PFSK-1 (cell line): ENCODE results near the gene ANKS1A.

Experiments used
- POLR2AphosphoS5 ChIP-seq: IDR thresholded peaks from 2 replicates; pipeline ENCODE4 v1.6.1; 2012; ENCODE audit warnings: low read depth, mild to moderate bottlenecking, control low read depth, low read length, moderate library complexity
- SIN3A ChIP-seq: IDR thresholded peaks from 2 replicates; pipeline ENCODE4 v1.6.1; 2012; ENCODE audit warnings: mild to moderate bottlenecking, low read length, moderate library complexity, borderline replicate concordance; ENCODE audit not compliant: insufficient read depth
- TF ChIP-seq, protein P1 (sequence below), 2 experiments: IDR thresholded peaks; 2 replicates each; pipeline versions ENCODE4 v1.6.1 to v1.8.0; 2011 to 2012; ENCODE audit warnings: low read depth in 2 of 2, low read length in 2 of 2, control low read depth in 1 of 2, inconsistent platforms in 1 of 2, mild to moderate bottlenecking in 1 of 2, moderate library complexity in 1 of 2; ENCODE audit not compliant: insufficient read depth in 1 of 2

DNA sequence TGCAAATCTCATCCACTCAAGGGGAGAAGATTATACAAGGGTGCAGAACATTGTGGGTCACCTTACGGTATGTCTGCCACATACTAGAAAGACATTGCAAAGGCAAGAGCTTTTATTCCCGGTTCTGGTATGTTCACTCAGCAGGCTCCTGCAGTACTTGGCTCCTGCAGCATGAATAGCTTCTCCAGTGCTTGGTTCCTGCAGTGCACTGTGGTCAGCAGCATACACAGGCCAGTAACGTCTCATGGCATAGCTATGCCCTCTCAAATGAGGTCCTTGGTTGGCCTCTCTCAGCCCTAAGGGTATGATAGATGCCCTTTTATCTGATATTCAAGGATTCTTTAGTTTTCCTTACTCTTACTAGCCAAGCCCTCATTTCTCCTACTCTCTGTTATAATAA is 239.4 kb downstream of the ANKS1A start:
- TF ChIP-seq SIN3A: no peak
- TF ChIP-seq, protein P1, sequence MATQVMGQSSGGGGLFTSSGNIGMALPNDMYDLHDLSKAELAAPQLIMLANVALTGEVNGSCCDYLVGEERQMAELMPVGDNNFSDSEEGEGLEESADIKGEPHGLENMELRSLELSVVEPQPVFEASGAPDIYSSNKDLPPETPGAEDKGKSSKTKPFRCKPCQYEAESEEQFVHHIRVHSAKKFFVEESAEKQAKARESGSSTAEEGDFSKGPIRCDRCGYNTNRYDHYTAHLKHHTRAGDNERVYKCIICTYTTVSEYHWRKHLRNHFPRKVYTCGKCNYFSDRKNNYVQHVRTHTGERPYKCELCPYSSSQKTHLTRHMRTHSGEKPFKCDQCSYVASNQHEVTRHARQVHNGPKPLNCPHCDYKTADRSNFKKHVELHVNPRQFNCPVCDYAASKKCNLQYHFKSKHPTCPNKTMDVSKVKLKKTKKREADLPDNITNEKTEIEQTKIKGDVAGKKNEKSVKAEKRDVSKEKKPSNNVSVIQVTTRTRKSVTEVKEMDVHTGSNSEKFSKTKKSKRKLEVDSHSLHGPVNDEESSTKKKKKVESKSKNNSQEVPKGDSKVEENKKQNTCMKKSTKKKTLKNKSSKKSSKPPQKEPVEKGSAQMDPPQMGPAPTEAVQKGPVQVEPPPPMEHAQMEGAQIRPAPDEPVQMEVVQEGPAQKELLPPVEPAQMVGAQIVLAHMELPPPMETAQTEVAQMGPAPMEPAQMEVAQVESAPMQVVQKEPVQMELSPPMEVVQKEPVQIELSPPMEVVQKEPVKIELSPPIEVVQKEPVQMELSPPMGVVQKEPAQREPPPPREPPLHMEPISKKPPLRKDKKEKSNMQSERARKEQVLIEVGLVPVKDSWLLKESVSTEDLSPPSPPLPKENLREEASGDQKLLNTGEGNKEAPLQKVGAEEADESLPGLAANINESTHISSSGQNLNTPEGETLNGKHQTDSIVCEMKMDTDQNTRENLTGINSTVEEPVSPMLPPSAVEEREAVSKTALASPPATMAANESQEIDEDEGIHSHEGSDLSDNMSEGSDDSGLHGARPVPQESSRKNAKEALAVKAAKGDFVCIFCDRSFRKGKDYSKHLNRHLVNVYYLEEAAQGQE (IDR thresholded peaks at IDR 0.05; ENCODE audit: insufficient read depth in 1 of 2, low read depth in 2 of 2, low read length in 2 of 2): no peak
- no peak for TF ChIP-seq POLR2AphosphoS5
